Measurements from ENCODE around the gene CDCA7L.

DNA sequence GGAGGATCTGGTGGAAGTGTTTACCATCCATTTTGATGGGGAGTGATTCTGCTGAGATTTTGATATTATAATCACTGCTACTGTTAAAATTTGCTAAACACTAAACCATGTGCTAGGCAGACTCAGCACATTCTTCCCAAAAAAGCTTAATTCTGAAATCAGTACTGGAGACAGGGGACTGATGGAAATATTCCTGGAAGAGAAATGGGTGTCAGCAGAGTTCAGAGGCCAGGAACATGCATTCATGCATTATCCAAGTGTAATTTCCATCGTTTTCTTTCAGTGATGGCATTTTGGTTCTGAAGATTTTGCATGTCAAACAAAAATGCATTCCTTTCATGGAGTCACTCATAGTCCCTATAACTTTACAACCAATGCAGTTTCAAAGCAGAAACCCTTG is 79.0 kb downstream of the CDCA7L start:
- TF ChIP-seq CTCF (IDR thresholded peaks at IDR 0.05) (no peak), POLR2A (IDR thresholded peaks at IDR 0.05) (no peak)
